ENCODE results near the gene SRRM4.
A peak's percentile ranks its signal among the peaks of the same experiment; 100 is the strongest.
"Not testable (repeated sequence)": the region's sequence is repeated elsewhere in the genome, so short reads cannot be mapped to it uniquely, and the experiment has no call there.

SRRM4 gene, protein sequence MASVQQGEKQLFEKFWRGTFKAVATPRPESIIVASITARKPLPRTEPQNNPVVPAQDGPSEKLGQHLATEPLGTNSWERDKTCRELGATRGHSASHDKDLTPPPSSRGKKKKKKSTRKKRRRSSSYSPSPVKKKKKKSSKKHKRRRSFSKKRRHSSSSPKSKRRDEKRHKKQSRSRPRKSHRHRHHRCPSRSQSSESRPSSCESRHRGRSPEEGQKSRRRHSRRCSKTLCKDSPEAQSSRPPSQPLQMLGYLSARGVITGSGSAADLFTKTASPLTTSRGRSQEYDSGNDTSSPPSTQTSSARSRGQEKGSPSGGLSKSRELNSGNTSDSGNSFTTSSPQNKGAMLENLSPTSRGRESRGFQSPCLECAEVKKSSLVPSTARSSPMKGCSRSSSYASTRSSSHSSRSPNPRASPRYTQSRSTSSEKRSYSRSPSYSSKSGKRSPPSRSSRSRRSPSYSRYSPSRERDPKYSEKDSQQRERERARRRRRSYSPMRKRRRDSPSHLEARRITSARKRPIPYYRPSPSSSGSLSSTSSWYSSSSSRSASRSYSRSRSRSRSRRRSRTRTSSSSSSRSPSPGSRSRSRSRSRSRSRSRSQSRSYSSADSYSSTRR

GRCh38 chr12:118981285-118982211, at the start of gene SRRM4:
Gene SRRM4, plus strand, starts transcription at chr12:118981541. Its CDS starts 342 bp downstream, at chr12:118981883.
- no peak for DNase-seq (ENCODE audit: low read depth)

- no peak for DNase-seq (ENCODE audit: low read depth)
Observed at GRCh38 chr12:118946256-118946655, 35.1 kb upstream of the SRRM4 start.

- no peak for DNase-seq (ENCODE audit: low read depth)
Observed at GRCh38 chr12:118958520-118958919, 22.8 kb upstream of the SRRM4 start.

- no peak for DNase-seq (ENCODE audit: low read depth)
Observed at GRCh38 chr12:118959348-118959747, 22.0 kb upstream of the SRRM4 start.

- DNase-seq (ENCODE audit: low read depth): no peak
Observed at GRCh38 chr12:118959985-118960560, 21.3 kb upstream of the SRRM4 start.

DNA sequence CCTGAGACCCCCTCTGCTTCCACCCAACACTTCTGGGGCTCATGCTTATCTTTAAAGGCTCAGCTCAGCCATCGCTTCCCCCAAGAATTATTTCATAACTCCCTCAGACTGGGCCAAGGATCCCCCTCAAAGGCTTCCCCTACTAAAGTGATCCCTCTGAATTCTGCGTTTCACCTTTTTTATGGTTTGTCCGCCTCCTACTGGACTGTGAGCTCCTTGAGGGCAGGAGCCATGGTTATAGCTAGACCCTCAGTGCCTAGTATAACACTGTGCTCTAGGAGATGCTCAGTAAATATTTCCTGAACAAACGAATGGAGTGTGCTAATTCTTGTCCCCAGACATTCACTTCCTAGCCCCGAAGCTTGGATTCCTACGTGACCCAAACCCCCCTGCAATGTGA, 20.5 kb upstream of the SRRM4 start:
- no peak for DNase-seq (ENCODE audit: low read depth)

- DNase-seq (ENCODE audit: low read depth): no peak
Observed at GRCh38 chr12:118964988-118965387, 16.4 kb upstream of the SRRM4 start.

DNA sequence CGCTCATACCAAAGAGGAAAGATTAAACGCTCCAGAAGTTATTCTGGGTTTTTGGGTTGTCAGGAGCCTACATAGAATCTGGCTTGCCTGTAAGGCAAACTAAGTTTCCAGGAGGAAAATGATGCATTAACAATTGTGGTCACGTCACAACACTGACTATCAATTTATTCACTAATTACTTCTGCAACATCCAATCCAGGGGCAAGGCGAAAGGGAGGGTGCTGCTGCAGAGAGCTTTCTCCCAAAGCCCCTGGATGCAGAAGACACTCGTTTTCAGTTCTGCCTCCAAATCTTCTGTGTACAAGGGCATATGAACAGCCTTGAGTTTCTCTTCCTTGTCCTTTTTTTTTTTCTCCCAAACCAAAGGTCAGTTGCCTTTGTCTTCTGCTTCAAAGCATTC, 10.5 kb upstream of the SRRM4 start:
- DNase-seq (ENCODE audit: low read depth): no peak

- DNase-seq (ENCODE audit: low read depth): no peak
Observed at GRCh38 chr12:118972982-118973381, 8.4 kb upstream of the SRRM4 start.

DNA sequence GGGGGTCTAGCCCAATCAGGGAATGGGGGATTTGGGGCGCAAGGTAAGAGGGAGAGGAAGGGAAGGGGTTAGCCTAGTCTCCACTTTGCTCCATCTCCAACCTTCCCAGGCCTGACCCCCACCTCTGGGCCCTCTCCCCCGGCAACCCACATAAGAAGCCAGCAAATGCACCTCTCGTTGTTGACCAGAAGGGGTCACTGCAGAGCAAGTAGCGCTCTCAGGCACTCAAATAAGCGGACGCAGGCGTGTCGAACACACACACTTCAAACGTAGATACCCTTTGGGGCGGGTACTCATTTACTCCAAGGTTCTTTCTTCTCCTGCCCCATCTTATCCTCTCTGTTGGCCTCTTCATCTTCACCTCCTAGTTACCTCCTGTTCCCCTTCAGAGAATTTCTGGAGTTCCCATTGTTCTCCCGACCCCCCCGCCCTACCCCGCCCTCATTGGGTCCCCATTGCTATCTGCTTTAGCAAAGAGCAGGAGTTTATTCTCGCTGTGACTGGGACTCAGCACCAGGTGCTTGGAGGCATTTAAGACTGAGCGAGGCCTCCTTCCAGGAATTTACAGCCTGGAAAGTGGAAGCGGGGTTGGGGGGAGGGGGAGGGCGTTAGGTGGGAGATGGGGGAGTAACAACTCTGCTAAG, 1.5 kb upstream of the SRRM4 start:
- peak; percentile 8 for DNase-seq (ENCODE audit: low read depth)

DNA sequence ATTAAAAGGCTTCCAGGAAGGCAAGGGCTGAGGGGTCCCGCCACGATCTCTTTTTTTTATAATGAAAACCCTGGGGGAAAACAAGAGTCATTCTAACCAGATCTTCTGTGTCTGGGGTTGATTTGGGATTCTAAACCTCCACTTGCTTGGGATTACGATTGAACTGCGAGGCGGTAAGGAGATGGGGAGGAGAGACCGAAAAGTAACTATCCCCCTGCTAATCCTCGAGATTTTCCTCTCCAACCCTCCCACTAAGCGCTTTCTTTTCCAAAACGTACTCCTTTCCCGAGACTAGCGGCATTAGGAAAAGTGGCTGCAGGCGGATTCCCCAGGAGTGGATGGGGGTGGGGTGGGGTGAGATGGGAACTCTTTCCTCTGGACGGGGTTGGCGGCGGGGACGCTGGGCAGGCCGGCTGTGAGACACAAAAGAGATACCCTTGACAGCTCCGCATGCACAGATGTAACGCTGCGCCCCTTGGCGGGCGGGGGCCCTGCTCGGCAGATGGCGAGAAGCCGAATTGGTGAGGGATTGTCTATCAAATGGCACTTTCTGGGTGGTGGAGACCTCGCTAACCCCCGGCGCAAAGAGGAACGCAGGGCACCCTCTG, 830 bp upstream of the SRRM4 start:
- DNase-seq (ENCODE audit: low read depth): no peak

- no peak for DNase-seq (ENCODE audit: low read depth)
Observed at GRCh38 chr12:118982302-118982701, 961 bp downstream of the SRRM4 start.

DNA sequence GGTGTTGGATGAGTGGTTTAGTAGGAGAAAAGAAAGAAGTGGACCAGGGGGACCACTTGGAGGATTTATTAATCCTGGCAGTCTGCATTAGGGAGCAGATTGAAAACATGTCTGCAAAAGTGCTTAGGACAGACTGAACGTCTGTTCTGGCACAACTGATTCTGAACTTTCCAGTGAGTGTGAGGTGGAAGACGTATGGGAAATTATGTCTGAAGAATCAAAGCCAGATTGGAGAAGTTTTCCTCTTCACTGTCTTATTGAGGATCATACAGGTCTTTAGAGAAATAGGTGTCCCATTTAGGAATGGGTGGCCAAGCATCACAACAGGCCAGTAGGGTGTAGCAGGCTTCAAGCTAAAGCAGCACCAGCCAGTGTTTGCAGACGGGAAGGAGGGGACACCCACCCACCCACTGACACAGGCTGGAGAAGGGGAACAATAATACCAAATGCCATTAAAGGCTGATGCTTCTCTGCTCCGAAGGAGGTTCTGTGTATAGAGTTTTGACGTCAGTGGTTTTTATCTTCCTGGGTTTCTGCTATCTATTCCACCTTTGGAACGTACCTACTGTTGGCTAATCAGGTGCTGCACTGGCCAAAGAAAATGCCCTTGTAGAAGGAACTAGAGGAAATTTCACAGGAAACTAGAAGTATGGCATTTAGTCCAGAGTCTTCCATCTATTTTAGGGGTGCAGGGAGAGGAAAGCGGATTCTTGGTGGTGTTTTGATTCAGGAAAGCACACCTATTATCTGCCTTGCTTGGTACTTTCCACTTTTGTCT, 1.8 kb downstream of the SRRM4 start:
- no peak for DNase-seq (ENCODE audit: low read depth)

DNA sequence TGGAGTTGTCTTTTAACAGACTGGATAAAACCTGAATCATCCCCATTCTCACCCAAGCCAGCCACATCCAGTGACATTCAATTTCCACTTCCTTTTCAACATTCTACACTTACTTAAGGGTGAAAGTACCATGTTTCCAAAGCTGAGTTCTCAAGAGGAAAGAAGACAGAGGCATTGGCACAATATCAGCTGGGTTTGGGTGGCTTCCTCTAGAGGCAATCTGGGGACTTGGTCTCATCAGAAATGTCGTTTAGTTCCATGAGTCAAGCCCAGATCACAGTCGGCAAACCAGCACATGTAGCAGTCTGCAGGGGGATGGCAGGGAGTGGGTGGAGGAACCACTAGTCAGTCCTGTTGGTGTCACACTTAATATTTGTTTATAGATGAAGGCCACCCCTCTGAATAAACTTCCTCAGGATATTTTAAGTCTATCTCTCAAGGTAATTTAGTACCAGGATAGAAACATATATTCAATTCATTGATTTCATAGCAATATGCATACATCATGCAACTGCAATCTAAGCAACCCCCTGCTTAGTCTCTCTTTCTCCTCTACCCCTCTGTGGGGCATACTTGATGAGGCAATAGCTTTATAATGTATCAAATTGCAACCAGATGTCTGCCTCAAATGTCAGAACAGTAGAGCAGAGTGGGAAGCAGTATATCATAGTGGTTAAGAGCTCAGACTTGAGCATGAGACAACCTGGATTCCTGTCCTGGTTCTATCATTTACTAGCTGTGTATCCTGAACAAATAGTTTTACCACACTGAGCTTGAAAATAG, 3.0 kb downstream of the SRRM4 start:
- DNase-seq (ENCODE audit: low read depth): no peak

DNA sequence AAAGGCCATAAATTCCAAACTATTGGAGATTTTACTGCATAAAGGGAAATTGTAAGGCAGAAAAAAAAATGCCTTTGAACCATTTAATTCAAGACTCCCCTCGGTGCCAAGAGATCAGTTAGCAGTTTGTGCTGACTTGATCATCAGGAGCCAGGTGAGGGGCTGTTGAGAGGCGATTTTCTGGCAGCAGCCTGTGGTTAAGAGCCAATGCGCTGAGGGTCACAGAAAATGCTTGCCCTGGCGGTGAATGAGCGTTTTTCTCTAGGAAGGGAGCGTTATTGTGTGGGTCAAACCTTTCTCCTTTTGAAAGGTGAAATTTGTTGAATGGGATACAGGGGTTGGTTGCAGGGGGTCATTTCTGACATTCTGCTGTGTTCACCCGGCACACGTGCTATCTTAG, 4.7 kb downstream of the SRRM4 start:
- DNase-seq (ENCODE audit: low read depth): no peak

GRCh38 chr12:118999107-118999506, 17.8 kb downstream of the SRRM4 start:
- no peak for DNase-seq (ENCODE audit: low read depth)

DNA sequence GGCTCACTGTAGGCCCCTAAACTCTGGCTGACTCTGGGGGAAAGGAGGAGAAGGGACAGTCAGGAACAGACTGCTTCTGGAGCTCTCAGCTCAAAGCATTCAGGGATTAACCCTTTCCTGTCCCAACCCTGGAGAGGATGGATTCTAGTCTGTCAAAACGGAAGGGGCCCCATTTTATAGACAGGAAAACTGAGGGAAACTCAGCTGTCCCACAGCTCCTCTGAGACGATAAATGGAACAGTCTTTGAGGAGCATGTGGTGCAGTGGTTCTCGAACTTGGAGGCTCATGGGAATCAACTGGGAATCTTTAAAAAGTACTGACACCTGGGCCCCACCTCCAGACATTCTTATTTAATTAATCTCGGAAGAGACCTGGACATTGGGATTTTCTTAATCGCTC, 23.7 kb downstream of the SRRM4 start:
- DNase-seq (ENCODE audit: low read depth): no peak

DNA sequence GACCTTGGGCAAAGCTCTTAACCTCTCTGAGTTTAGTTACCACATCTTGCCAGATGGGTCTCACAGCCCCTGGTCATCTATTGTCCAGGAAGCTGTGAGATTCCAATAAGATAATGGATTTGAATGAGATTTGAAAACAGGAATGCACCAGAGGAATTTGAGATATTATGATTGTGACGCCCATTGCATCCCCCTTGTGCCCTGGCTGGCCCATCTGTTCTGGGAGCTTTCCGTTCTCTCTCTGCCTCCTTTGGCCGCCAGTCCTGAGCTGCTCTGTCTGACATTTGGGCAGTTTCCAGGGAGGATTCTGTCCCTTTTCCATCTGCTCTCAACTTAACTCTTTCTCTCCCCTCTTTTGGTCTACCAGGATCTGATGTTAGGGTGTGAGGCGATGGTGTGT, 24.6 kb downstream of the SRRM4 start:
- no peak for DNase-seq (ENCODE audit: low read depth)

- no peak for DNase-seq (ENCODE audit: low read depth)
Observed at GRCh38 chr12:119006746-119007145, 25.4 kb downstream of the SRRM4 start.

GRCh38 chr12:119008273-119008672, 26.9 kb downstream of the SRRM4 start:
- not testable (repeated sequence) for DNase-seq (ENCODE audit: low read depth)
